Measurements from ENCODE around the gene AKT1S1. TPM values are rescaled to one million over a fixed set of nuclear protein-coding genes. Genes with fewer than 3 reads are reported as not detected.
"Not testable (repeated sequence)": the region's sequence is repeated elsewhere in the genome, so short reads cannot be mapped to it uniquely, and the experiment has no call there.

Gene AKT1S1
- total RNA-seq (ENCODE audit: unreplicated experiment): 48.2 TPM
- long read RNA-seq, partial matches to known transcripts: 0 of 3 reads
- long read RNA-seq, other reads (novel, unspliced or antisense): 0 of 3 reads

DNA sequence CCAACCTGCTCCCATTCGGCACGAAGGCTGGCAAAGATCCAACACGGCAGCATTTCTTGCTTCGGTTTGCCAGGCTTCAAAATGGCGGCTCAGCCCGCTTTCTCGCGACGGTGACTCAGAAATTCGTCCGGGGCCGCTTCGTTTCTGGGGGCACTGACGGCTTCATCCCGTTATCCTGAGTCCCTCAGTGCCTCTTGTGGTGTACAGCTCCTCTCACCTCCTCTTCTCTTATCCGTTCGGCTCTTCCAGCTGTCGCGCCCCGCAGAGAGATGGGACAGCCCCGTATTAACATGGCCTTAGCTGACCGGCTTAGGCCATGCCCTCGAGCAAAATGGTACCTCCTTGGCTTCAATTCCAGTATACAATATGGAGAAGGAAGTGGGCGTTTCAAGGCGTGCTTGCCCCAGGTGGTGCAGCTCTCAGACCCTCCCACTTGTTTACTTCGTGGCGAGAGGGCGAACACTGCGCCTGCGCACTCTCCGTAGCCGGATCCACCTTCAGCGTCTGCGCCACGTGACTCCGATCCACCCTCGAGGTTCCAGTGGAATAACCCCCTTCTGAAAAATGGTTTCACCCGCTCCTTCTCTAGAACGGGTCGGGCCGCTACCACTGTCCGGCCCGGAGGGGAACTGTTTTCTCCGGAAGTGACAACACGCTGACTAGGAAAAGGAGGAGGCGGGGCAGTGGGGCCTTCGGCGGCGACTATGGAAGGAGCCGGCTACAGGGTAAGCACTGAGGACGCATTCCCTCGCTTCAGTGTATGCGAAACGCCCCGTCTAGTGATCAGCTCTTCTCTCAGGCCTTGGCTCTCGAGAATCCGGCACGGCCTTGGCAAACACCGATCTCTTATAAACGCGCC lies at the start of gene AKT1S1, which contains the start of gene TBC1D17:
AKT1S1 (minus strand) TSS at position 336 of the 859 bp plus-strand sequence. CDS start 4,060 bp downstream, outside the sequence.
TBC1D17 (plus strand) TSS at position 683 of the 859 bp plus-strand sequence; CDS start at position 705, 22 bp downstream.
- H3K27ac Mint-ChIP-seq (ENCODE audit: unreplicated experiment): peak within 1 kb of the TSS; percentile 61
- TF ChIP-seq, protein P1, sequence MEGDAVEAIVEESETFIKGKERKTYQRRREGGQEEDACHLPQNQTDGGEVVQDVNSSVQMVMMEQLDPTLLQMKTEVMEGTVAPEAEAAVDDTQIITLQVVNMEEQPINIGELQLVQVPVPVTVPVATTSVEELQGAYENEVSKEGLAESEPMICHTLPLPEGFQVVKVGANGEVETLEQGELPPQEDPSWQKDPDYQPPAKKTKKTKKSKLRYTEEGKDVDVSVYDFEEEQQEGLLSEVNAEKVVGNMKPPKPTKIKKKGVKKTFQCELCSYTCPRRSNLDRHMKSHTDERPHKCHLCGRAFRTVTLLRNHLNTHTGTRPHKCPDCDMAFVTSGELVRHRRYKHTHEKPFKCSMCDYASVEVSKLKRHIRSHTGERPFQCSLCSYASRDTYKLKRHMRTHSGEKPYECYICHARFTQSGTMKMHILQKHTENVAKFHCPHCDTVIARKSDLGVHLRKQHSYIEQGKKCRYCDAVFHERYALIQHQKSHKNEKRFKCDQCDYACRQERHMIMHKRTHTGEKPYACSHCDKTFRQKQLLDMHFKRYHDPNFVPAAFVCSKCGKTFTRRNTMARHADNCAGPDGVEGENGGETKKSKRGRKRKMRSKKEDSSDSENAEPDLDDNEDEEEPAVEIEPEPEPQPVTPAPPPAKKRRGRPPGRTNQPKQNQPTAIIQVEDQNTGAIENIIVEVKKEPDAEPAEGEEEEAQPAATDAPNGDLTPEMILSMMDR (IDR thresholded peaks at IDR 0.05; ENCODE audit: unreplicated experiment): no peak
- peaks cover 26% of the 10 kb centered on the region for H3K4me1 Mint-ChIP-seq (ENCODE audit: unreplicated experiment)
- peak; percentile 96 for DNase-seq (ENCODE audit: low spot score)
- H3K36me3 Mint-ChIP-seq (ENCODE audit: low read depth, unreplicated experiment): peaks cover 16% of the 10 kb centered on the region
- no peaks in the 10 kb centered on the region for H3K9me3 Mint-ChIP-seq (ENCODE audit: unreplicated experiment)
- peaks cover 21% of the 10 kb centered on the region for H3K27me3 Mint-ChIP-seq (ENCODE audit: unreplicated experiment)
- H3K4me3 Mint-ChIP-seq (ENCODE audit: unreplicated experiment): no peak within 1 kb of the TSS

- no peak for DNase-seq (ENCODE audit: low spot score)
- H3K4me1 Mint-ChIP-seq (ENCODE audit: unreplicated experiment): peaks cover 13% of the 10 kb centered on the region
- no peak overlapping the region for H3K4me3 Mint-ChIP-seq (ENCODE audit: unreplicated experiment)
- H3K36me3 Mint-ChIP-seq (ENCODE audit: low read depth, unreplicated experiment): peaks cover 31% of the 10 kb centered on the region
- no peaks in the 10 kb centered on the region for H3K9me3 Mint-ChIP-seq (ENCODE audit: unreplicated experiment)
- no peak overlapping the region for H3K27ac Mint-ChIP-seq (ENCODE audit: unreplicated experiment)
- peaks cover 26% of the 10 kb centered on the region for H3K27me3 Mint-ChIP-seq (ENCODE audit: unreplicated experiment)
- TF ChIP-seq, protein P1 (IDR thresholded peaks at IDR 0.05; ENCODE audit: unreplicated experiment): no peak
Observed at GRCh38 chr19:49926515-49926914, 49.4 kb upstream of the AKT1S1 start.

DNA sequence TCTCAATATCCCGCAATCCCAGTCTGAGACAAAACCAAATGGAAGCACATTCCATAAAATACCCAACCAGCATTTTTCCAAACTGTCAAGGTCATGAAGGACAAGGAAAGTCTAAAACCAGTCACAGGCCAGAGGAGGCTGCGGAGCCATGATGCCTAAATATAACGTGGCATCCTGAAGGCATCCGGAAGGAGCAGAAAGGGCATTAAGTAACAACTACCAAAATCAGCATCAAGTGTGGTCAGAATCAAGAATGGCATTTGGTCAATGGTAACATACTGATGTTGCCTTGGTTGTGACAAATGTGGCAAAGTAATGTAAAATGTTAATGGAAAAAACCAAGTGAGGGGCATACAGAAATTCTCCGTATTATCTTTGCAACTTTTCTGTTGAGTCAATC lies 48.3 kb upstream of the AKT1S1 start:
- Mint-ChIP-seq H3K27ac (ENCODE audit: unreplicated experiment) (no peak overlapping the region), H3K9me3 (ENCODE audit: unreplicated experiment) (no peaks in the 10 kb centered on the region), H3K4me1 (ENCODE audit: unreplicated experiment) (peaks cover 13% of the 10 kb centered on the region), H3K4me3 (ENCODE audit: unreplicated experiment) (peak overlapping the region; percentile 31), H3K27me3 (ENCODE audit: unreplicated experiment) (peaks cover 27% of the 10 kb centered on the region), H3K36me3 (ENCODE audit: low read depth, unreplicated experiment) (peaks cover 35% of the 10 kb centered on the region)
- TF ChIP-seq, protein P1 (IDR thresholded peaks at IDR 0.05; ENCODE audit: unreplicated experiment): no peak
- DNase-seq (ENCODE audit: low spot score): no peak

GRCh38 chr19:49924881-49925210 lies 47.7 kb upstream of the AKT1S1 start:
- peaks cover 35% of the 10 kb centered on the region for H3K36me3 Mint-ChIP-seq (ENCODE audit: low read depth, unreplicated experiment)
- H3K4me1 Mint-ChIP-seq (ENCODE audit: unreplicated experiment): peaks cover 13% of the 10 kb centered on the region
- peaks cover 23% of the 10 kb centered on the region for H3K27me3 Mint-ChIP-seq (ENCODE audit: unreplicated experiment)
- H3K27ac Mint-ChIP-seq (ENCODE audit: unreplicated experiment); H3K9me3 Mint-ChIP-seq (ENCODE audit: unreplicated experiment); DNase-seq (ENCODE audit: low spot score); H3K4me3 Mint-ChIP-seq (ENCODE audit: unreplicated experiment): not testable (repeated sequence)

DNA sequence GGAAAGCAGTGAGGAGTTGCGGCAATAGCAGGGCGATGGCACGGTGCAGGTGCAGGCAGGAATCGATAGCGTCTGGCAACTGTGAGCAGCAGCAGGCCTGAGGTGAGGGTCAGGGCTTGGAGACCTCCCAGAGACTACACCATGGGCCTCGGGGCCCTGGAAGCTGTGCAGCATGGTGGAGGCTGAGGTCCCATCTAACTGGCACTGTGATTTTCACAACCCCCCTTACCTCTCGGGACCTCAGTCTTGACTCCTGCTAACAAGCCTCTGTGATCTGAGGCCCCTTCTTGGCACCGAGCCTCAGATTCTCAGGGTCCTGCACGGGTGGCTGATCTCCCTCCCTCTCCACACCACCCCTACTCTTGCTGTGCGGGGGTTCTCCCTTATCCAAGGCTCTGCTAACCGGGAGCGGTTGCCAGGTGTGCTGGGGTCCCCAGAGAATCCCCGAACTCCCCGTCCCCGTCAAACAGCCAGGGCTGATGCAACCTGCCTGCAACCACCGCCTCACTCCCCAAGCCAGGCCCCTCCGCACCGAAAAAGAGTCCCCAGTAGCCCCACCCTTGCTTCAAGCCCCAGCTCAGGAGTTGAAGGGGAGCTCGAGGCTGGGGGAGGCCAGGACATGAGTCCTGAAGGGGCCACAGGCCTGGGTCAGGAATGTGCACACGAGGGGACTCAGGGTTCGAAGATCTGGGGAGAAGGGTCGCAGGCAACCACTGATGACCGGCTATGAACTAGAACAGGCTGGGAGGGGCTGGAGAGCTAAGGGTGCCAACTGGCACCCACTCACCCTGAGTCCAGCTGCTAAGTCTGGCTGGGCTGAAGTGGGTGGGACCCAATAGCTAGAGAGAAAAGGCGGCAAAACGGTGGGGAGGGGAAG lies 47.1 kb upstream of the AKT1S1 start:
- DNase-seq (ENCODE audit: low spot score): no peak
- peak overlapping the region; percentile 65 for H3K4me3 Mint-ChIP-seq (ENCODE audit: unreplicated experiment)
- H3K27ac Mint-ChIP-seq (ENCODE audit: unreplicated experiment): no peak overlapping the region
- peaks cover 38% of the 10 kb centered on the region for H3K36me3 Mint-ChIP-seq (ENCODE audit: low read depth, unreplicated experiment)
- H3K27me3 Mint-ChIP-seq (ENCODE audit: unreplicated experiment): peaks cover 21% of the 10 kb centered on the region
- no peaks in the 10 kb centered on the region for H3K9me3 Mint-ChIP-seq (ENCODE audit: unreplicated experiment)
- TF ChIP-seq, protein P1 (IDR thresholded peaks at IDR 0.05; ENCODE audit: unreplicated experiment): no peak
- H3K4me1 Mint-ChIP-seq (ENCODE audit: unreplicated experiment): peaks cover 13% of the 10 kb centered on the region
